GM18870 (cell line): ENCODE data around the gene CACNA2D4.

Source experiments
- ATAC-seq: cut with Tn5 transposase; IDR thresholded peaks from one replicate; pipeline ENCODE4 v1.9.1; 2021; ENCODE audit warnings: moderate library complexity; ENCODE audit not compliant: unreplicated experiment

CACNA2D4 gene

DNA sequence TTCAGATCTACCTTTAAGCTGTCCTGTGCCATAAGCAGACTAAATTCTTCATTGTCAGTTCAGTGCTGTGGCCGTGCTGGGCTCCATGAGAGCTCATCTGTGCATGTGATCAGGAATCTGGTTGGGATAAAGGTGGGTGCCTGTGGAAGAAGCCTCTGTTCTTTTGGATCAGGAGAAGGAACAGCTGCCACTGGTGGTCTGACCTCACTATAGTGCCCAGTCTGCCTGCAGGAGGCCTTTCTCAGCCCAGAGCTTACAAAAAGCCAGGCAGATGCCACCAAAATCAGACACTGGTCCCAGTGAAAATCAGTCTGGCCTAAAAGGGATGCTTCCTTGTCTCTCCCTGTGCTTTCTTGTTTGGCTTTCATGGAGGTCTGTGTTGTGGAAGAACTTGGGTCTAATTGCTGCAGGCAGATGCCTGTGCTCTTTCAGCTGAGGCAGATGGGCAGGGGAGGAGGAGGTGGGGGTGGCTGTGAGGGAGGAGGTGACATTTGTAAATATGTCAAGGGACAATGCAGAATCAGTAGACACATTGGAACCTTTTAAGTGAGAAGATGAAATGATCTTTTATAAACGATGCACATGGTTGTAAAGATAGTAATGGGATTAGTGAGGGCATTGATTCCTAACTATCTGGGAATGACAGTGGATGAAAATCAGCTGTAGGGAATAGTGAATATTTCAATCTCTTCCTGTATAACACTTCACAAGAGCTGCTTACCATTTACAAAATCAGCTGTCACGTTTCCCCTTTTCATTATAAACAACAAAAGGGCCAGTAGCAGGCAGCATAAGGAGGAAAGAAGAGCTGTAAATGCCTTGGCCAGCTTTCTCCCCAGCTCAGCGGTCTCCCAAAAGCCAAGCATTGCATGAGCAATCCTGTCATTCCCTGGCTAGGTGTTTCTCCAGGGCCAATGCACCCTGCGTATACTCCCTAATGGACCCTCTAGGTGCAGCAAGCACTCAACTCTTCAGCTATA is 44.6 kb downstream of the CACNA2D4 start:
- no peak for ATAC-seq

DNA sequence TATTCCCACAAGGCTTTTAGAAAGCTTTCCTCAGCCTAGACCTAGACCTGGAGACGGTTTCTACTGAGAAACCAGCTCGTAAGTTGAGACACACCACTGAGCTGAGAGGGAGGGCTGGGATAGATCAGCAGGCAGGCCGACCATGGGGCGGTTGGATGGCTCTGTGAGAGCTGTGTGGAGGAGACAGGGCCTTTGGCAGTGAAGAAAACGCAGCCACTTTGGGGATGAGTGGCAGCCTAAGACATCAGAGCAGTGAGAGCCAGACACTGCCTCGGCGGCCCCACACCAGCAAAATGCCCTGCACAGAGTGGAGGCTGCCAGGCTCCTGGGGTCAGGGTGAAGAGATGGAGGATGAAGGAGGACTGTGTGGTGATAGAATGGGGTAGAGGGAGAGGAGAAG is 46.0 kb downstream of the CACNA2D4 start:
- ATAC-seq, result no peak

DNA sequence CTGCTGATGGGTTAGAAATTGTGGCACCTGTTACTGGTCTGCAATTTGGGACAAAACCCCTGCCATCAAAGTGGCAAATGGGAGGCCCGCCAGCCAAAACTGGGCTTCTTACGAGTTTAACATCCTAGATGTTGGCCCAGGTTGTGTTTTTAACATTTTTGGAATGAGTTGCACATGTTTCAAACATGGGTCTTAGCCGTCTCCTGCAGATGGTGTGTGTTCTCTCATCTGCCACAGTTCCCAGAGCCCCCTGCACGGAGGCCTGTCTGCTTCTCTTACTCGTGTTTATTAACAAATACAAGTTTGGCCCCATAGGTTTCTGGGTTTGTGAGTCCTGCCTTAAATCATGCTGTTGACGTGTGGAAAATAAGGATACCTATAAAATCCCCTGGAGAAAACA is 46.5 kb downstream of the CACNA2D4 start:
- no peak for ATAC-seq

DNA sequence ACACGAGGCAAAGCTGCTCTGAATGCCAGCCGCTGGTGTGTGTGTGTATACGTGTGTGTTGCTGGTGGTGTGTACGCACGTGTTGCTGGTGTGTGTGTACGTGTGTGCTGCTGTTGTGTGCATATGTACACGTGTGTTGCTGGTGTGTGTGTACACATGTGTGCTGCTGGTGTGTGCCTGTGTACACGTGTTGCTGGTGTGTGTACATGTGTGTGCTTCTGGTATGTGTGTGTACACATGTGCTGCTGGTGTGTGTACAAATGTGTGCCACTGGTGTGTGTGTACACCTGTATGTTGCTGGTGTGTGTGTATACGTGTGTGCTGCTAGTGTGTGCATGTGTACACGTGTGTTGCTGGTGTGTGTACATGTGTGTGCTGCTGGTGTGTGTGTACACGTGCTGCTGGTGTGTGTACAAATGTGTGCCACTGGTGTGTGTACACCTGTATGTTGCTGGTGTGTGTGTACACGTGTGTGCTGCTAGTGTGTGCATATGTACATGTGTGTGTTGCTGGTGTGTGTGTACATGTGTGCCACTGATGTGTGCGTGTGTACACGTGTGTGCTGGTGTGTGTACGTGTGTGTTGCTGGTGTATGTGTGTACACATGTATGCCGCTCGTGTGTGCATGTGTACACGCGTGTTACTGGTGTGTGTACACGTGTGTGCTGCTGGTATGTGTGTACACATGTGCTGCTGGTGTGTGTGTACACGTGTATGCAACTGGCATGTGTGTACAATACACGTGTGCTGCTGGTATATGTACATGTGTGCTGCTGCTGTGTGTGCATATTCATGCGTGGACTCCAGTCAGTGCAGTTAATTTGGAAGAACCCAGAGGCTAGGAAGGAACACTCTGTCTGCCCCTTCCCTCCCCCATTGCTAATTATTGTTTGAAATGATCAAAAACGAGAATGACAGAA is 47.2 kb downstream of the CACNA2D4 start:
- no peak for ATAC-seq

DNA sequence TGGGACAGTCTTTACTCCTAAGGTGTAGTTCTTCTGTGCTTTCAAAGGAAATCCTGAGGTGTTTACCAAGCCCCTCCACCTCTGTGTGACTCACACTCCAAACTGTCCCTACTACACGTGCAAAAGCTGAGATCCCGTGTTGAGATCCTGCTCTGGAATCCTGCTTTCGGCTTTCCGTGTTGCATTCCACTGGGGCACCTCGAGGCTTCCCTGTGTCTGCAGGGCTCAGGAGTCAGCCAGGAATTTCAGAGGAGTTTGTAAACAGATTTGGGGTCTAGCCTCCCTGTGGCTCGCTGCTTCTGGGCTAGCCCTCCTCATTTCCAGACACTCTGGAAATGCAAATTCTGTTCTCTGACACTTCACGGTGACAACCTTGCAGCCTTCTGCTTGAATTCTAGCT is 48.4 kb downstream of the CACNA2D4 start:
- ATAC-seq, result no peak

DNA sequence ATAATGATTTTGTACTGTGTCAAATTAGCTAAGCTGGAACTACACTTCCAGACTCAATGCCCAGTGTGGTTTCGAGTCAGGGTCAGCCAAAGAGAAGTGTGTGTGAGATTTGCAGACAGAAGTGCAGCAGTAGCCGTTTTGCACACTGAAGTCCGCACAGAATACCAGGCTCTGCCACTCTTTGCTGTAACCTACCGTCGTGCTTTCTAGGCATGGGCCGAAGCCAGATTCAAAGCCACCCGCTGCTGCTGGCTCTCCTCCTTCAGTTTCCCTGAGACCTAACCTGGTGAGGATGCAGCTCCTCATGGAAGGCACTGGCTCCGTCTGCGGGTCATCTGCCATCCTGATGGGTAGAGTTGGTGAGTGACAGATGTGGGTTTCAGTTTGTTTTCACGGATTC is 49.3 kb downstream of the CACNA2D4 start:
- no peak for ATAC-seq

DNA sequence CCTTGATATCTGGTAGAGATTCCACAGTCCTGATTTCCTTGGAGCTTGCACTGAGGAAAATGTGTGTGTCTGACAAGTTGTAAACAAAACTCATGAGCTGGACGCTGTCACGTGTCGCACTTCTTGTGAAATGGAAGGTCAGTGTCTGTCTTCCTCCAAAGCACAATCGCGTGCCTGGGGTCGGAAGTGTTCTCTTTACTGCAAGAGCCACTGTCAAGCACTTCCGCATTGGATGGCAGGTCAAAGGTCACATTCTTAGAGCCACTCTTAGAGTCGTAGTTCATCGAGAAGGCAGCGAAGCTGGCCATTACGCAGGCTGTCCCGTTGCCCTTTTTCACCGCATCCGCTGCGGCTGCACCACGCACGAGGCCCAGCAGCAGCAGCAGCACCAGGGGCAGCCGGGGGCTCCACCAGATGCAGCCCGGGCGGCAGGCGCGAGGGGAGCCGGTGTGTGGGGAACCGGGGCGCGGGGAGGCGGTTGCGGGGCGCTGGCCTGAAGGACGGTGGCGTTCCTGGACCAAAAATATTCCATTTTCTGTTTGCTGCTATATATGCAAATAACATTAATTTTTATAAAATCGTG is 53.1 kb downstream of the CACNA2D4 start:
- ATAC-seq, result no peak

DNA sequence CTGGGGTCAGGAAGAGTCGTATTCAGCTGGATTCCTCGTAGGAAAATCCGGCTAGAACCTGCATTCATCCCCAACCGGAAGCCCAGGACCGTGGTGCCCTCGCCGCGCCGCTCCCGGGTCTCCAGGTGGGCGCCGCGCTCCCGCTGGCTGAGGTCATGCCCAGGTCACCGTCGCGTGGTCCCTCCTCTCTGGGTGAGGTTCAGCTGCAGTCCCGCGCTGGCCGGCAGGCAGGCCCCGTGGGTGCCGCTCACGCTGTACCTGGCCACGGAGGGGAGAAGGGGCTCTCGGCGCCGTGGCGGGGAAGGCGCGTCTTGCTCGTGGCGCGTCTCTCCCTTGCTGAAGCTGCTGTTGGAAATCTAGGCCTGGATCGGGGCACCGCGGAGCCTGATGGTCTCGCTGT is 53.6 kb downstream of the CACNA2D4 start:
- ATAC-seq, result no peak

DNA sequence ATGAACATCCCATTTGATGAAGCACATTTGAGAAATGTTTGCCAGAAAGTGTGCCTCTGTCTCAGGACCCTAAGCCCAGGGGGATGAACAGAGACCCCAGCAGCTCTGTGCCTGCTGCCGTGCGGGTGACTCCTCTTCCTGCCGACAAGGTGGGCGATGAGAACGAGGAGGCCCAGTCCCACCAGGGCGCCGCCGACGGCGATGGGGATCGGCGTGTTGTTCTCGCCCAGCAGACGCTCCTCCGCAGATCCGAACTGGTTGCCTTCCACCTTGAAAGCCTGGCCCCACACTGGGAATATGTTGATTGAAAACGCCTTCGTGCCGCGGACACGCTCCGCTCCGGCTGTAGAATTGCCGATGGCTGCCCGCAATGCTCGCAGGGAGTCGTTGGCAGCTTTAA is 54.0 kb downstream of the CACNA2D4 start:
- ATAC-seq, result no peak

DNA sequence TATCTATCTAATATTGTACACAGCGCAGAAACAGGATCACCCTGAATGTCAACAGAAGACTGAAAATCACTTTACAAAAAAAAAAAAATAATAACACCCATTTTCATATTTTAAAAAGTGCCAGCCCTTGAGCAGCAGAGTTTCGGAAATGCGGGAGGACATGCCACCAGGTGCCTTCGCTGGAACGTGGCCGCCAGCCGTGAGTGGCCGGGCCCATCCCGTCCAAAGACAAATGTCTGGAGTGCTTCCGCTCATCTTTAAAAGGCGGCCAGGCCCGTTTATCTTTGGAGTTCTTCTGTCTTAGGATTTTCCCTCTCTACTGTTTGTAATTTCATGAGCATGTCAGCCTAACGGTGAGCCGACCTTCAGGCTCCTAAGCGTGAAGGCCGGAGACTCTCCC is 54.6 kb downstream of the CACNA2D4 start:
- ATAC-seq, result no peak

DNA sequence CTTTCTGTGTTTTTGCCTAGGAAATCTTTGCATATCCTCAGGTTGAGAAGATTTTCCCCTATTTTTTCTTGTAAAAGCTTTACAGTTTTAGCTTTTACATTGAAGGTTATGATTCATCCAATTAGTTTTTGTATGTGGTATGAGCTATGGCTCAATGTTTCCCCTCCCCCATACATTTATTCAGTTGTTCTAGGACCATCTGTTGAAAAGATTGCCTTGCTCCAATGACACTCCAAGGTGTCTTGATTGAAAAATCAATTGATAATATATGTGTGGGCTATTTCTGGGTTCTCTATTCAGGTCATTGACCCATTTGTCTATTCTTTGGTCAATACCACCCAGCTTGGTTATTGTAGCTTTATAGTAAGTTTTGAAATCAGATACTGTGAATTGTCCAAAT is 55.5 kb downstream of the CACNA2D4 start:
- ATAC-seq, result no peak

DNA sequence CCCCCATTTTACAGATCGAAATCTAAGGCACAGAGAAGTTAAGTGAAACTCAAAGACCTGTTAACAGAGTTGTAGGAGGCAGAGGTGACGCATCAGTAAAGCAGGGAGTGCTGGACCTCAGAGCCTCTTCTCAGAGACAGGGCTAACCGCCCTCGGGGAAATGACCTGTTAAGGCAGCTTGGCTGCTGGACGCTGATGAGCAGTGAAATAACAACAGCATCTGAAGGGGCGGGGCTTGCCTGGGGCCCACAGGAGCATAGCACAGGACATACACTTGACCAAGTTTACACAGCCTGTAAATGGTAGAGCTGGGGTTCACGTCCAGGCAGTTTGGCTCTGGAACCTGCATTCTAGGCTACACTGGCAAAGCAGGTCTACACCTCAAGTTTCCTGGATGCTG is 58.8 kb downstream of the CACNA2D4 start:
- ATAC-seq, result no peak

DNA sequence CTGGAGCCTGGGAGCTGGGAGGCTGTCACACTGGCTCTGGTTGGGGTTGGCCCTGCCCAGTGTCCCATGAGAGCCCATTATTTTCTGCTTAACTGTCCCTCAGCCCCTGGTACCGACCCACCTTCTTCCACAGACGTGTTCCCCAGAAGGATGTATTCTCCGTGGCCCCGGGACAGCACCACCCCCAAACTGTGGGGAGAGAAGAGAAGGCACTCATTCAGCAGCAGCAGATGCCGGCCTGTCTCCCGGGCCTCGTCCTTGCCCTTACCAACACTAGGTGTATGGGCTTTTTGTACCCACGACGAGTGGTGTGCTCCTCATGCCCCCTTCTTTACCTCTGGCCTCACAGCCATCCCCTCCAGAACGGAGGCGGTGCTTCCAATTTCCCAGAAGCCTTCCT is 60.0 kb downstream of the CACNA2D4 start:
- no peak for ATAC-seq

DNA sequence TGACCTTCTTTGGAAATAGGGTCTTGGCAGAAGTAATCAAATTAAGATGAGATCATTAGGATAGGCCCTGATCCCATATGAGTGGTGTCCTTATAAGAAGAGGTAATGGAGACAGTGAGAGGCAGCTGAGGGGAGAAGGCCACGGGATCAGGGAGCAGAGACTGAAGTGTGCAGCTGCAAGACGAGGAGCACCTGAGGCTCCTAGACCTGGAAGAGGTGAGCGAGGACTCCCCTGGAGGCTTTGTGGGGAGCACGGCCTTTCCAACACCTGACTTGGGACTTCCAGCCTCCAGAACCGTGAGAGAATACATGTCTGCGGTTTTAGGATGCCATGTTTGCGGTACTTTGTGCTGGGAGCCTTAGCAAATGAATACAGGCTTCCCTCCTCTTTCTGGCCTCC is 60.6 kb downstream of the CACNA2D4 start:
- no peak for ATAC-seq

DNA sequence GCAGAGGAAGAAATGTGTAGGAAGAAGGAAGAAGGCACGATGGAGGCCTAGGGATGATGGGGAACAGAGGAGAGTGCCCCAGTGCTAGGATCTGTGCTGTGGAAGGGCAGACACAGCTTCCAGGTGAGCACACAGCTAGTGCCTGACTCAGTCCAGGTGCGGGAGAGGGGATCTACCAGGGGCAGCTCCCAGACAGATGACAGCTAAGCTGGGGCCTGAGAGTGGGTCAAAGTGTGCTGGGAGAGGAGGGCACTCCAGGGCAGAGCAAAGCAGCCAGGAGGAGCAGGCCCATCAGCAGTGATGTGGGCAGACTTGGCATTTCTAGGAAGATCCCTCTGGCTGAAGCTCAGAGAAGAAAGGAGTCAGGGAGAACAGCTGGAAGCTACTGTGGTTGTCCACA is 61.4 kb downstream of the CACNA2D4 start:
- ATAC-seq, result no peak

DNA sequence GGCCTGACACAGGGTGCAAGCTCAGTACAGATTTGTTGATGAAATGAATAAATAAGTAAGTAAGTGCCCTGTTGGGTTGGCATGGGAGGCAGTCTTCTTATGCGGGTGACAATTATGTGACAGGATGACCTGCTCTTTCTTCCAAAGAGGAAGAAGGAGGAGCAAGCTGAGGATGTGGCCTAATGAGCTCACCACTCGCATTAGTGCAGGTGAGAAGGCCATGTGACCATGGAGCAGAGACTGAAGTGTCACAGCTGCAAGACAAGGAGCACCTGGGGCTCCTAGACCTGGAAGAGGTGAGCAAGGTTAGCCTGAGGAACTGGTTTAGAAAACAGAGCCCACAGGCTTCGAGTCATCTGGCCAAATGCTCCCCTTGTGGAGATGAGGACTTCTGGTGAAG is 63.2 kb downstream of the CACNA2D4 start:
- ATAC-seq, result no peak

DNA sequence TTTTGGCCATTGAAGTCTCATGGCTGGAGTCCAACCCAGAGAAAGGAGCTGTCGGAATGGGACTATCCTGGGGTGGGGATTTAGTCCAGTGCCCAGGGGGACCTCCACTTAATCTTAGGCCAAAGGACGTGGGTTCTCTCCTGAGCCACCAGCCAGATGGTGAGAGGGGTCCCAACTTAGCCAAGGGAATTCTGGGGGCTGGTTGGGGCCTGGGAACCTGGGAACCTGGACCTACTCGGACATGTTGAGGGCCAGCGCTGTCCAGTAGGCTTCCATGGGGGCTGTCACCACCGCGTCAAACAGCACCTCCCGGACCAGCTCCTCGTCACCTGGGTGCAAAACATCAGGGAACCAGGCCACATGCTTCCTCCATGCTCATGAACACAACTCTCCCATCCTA is 64.7 kb downstream of the CACNA2D4 start:
- no peak for ATAC-seq

DNA sequence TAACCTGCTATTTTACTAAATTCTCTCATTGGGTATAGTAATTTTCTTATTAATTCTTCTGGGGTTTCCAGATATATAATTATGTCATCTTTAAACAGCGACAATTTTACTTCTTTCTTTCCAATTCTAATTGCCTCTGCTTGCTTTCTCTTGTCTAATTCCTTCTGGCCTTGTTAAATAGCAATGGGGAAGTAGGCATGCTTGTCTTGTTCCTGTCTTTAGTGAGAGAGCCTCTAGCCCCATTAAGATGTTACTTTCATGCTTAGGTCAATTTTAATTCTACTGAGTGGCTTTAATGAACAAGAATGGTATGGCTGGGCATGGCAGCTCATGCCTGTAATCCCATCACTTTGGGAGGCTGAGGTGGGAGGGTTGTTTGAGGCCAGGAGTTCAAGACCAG is 66.4 kb downstream of the CACNA2D4 start:
- no peak for ATAC-seq

DNA sequence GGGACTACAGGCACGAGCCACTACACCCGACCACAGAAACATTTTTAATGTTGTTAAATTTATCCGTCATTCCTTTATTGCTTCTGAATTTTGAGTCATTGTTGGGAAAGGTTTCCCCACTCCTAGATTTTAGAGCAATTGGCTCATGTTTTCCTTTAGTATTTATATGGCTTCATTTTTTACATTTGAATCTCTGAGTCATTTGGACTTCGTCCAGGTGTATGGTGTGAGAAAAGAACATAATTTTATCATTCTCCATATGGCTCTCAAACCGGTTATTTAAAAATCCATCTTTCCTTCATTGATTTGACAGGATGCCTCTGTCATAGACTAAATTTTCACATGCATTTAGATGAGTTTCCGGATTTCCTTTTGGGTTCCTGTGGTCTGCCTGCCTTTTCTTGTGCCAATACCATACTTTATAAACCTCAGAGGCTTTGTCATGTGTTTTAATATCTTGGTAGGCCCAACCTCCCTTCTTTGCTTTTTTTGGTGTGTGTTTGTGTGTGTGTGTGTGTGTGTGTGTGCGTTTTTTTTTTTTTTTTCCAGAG is 67.2 kb downstream of the CACNA2D4 start:
- ATAC-seq, result no peak

DNA sequence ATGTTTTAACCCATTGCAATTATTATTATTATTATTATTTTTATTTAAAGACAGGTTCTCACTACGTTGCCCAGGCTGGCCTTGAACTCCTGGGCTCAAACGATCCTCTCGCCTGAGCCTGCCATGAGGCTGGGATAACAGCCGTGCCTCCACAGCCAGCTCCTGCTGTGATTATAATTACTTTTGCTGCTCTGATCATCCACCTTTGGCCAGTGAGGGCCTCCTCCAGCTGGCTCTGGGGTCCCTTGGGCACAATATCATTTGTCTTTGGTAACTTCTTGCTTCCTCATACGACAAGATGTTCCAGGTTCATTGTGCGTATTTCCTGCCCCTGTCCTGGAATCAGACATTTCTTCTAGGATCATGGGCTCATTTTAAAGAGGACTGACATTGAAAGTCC is 69.7 kb downstream of the CACNA2D4 start:
- ATAC-seq, result no peak

DNA sequence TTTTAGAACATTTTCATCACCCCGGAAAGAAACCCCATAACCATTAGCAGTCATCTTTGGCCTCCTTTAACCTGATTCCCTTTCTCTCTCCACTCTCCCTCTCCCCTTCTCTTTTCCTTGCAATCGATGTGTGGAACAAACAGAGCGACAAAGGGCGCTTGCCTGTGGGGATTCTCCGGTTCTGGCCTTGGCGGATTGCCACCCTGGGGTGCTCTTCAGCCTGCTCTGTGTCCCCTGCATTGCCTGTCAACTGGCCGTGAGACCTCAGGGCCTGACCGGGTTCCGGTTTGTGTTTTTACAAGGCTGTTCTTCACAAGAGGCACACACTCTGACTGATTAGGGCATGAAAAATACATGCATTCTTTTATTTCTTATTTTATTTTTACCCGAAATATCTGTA is 70.3 kb downstream of the CACNA2D4 start:
- no peak for ATAC-seq
